ENCODE data around the gene SRPRB.

Gene SRPRB

DNA sequence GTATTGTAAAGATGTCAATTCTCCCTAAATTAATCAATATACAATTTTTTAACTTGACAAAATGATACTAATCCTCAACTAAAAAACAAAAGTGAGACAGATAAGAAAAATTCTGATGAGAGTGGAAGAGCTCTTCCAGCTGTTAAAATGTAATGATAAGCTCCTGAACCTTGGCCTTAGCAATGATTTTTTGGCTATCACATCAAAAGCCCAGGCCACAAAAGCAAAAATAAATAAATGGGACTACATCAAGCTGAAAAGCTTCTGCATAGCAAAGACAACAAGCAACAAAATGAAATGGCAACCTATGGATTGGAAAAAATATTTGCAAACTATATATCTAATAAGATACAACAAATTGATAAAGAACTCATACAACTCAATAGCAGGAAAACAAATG is 24.0 kb upstream of the SRPRB start:
- DNase-seq: no peak
- H3K27ac ChIP-seq (ENCODE audit: low read depth, low read length): no peak overlapping the region
- no peak overlapping the region for H3K23ac ChIP-seq (ENCODE audit: low read length)
- H3K36me3 ChIP-seq (ENCODE audit: control insufficient read depth, insufficient read depth, low read length): no peaks in the 10 kb centered on the region
- no peaks in the 10 kb centered on the region for H3K27me3 ChIP-seq (ENCODE audit: insufficient read depth, low read length, poor library complexity)
- no peak overlapping the region for H2BK5ac ChIP-seq (ENCODE audit: low read length)
- no peaks in the 10 kb centered on the region for H3K4me1 ChIP-seq (ENCODE audit: control insufficient read depth, low read depth, low read length)
- no peak overlapping the region for H2BK15ac ChIP-seq (replicated peaks; ENCODE audit: low read depth)
- no peak overlapping the region for H3K4me2 ChIP-seq (ENCODE audit: low read length)
- no peaks in the 10 kb centered on the region for H3K79me2 ChIP-seq (ENCODE audit: control insufficient read depth, insufficient read depth, low read length)
- H3K79me1 ChIP-seq (ENCODE audit: low read length): no peaks in the 10 kb centered on the region
- H4K5ac ChIP-seq (ENCODE audit: low read length): no peak overlapping the region
- no peak overlapping the region for H3K4ac ChIP-seq (ENCODE audit: low read depth, low read length)
- H3K4me3 ChIP-seq (ENCODE audit: low read length): no peak overlapping the region
- H4K8ac ChIP-seq (ENCODE audit: low read depth, low read length): no peak overlapping the region
- no peak overlapping the region for H3K18ac ChIP-seq (ENCODE audit: low read length)
- no peak overlapping the region for H2AK5ac ChIP-seq (ENCODE audit: low read length)
- no peak overlapping the region for H3K9ac ChIP-seq (ENCODE audit: low read length)
- H3K56ac ChIP-seq (ENCODE audit: low read length): no peak overlapping the region
- no peak overlapping the region for H2BK120ac ChIP-seq (ENCODE audit: low read depth, low read length)

DNA sequence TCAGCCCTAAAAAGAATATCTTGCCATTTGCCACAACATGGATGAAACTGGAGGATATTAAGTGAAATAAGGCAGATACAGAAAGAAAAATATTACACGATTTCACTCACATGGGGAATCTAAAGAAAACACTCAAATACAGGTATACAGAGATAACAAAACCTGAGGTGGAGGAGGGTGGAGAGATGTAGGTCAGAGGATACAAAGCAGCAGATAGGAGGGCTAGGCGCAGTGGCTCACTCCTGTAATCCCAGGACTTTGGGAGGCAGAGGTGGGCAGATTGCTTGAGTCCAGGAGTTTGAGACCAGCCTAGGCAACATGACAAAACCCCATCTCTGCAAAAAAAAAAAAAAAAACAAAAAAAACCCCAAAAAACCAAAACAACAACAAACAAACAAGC is 23.2 kb upstream of the SRPRB start:
- H2BK15ac ChIP-seq (replicated peaks; ENCODE audit: low read depth): no peak overlapping the region
- no peak overlapping the region for H3K56ac ChIP-seq (ENCODE audit: low read length)
- H3K79me1 ChIP-seq (ENCODE audit: low read length): no peaks in the 10 kb centered on the region
- H3K23ac ChIP-seq (ENCODE audit: low read length): no peak overlapping the region
- no peak overlapping the region for H3K4ac ChIP-seq (ENCODE audit: low read depth, low read length)
- H3K4me1 ChIP-seq (ENCODE audit: control insufficient read depth, low read depth, low read length): no peaks in the 10 kb centered on the region
- no peaks in the 10 kb centered on the region for H3K79me2 ChIP-seq (ENCODE audit: control insufficient read depth, insufficient read depth, low read length)
- WGBS (ENCODE audit: extremely low coverage, insufficient coverage, low lambda C conversion rate): no CpG with 5 or more reads among the region's 2 CpGs
- no peak overlapping the region for H3K18ac ChIP-seq (ENCODE audit: low read length)
- H3K27ac ChIP-seq (ENCODE audit: low read depth, low read length): no peak overlapping the region
- no peak overlapping the region for H3K4me3 ChIP-seq (ENCODE audit: low read length)
- H4K5ac ChIP-seq (ENCODE audit: low read length): no peak overlapping the region
- H3K36me3 ChIP-seq (ENCODE audit: control insufficient read depth, insufficient read depth, low read length): no peaks in the 10 kb centered on the region
- no peaks in the 10 kb centered on the region for H3K27me3 ChIP-seq (ENCODE audit: insufficient read depth, low read length, poor library complexity)
- no peak overlapping the region for H4K8ac ChIP-seq (ENCODE audit: low read depth, low read length)
- H2BK5ac ChIP-seq (ENCODE audit: low read length): no peak overlapping the region
- no peak overlapping the region for H3K9ac ChIP-seq (ENCODE audit: low read length)
- H2BK120ac ChIP-seq (ENCODE audit: low read depth, low read length): no peak overlapping the region
- H3K4me2 ChIP-seq (ENCODE audit: low read length): no peak overlapping the region
- no peak overlapping the region for H2AK5ac ChIP-seq (ENCODE audit: low read length)
- DNase-seq: no peak

DNA sequence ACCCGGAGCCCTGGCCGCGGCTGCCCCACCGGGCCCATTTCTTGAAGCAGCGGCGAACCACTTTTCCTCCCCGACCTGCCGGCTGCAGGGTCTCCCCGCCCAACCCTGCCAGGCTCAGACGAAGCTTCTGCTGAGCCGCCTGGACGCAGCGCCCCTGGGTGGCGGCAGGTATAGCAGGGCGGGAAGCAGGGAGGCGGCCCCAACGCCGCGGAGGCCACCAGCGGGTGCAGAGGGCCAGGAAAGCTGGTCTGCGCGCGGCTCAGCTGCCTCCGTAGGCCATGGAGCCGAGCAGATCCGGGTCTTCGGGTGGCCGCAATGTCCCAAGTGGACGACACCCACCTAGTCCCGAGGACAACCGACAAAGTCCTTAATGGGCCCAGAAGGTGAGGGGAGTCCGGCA is 21.9 kb upstream of the SRPRB start:
- H2BK15ac ChIP-seq (replicated peaks; ENCODE audit: low read depth): no peak overlapping the region
- no peak overlapping the region for H3K4me3 ChIP-seq (ENCODE audit: low read length)
- no peak overlapping the region for H3K4ac ChIP-seq (ENCODE audit: low read depth, low read length)
- H3K18ac ChIP-seq (ENCODE audit: low read length): no peak overlapping the region
- WGBS (ENCODE audit: extremely low coverage, insufficient coverage, low lambda C conversion rate): no CpG with 5 or more reads among the region's 32 CpGs
- H2BK120ac ChIP-seq (ENCODE audit: low read depth, low read length): no peak overlapping the region
- no peak overlapping the region for H2AK5ac ChIP-seq (ENCODE audit: low read length)
- no peak overlapping the region for H3K4me2 ChIP-seq (ENCODE audit: low read length)
- H3K36me3 ChIP-seq (ENCODE audit: control insufficient read depth, insufficient read depth, low read length): no peaks in the 10 kb centered on the region
- no peaks in the 10 kb centered on the region for H3K79me2 ChIP-seq (ENCODE audit: control insufficient read depth, insufficient read depth, low read length)
- H3K4me1 ChIP-seq (ENCODE audit: control insufficient read depth, low read depth, low read length): no peaks in the 10 kb centered on the region
- H3K56ac ChIP-seq (ENCODE audit: low read length): no peak overlapping the region
- no peak overlapping the region for H3K27ac ChIP-seq (ENCODE audit: low read depth, low read length)
- H3K9ac ChIP-seq (ENCODE audit: low read length): no peak overlapping the region
- no peak overlapping the region for H2BK5ac ChIP-seq (ENCODE audit: low read length)
- no peak for DNase-seq
- H3K79me1 ChIP-seq (ENCODE audit: low read length): no peaks in the 10 kb centered on the region
- H4K5ac ChIP-seq (ENCODE audit: low read length): no peak overlapping the region
- H3K27me3 ChIP-seq (ENCODE audit: insufficient read depth, low read length, poor library complexity): no peaks in the 10 kb centered on the region
- no peak overlapping the region for H3K23ac ChIP-seq (ENCODE audit: low read length)
- no peak overlapping the region for H4K8ac ChIP-seq (ENCODE audit: low read depth, low read length)

DNA sequence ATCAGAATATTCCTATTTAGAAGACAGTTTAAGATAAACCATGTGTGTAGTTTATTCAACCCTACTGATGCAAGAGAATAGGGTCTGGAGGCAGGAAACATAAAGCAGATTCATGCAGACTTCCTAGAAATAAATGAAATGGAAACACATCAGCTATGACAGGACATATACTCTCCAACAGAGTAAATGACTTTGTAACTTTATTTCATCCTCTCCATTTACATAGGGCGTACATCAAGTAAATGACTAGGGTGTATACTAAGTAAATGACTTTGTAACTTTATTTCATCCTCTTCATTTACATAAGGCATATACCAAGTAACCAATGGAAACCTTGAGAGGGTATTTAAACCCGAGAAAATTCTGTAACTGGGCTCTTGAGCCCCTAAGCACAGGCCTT is 17.6 kb upstream of the SRPRB start:
- Histone ChIP-seq H3K79me1 (ENCODE audit: low read length) (no peaks in the 10 kb centered on the region), H3K23ac (ENCODE audit: low read length) (no peak overlapping the region), H3K4me1 (ENCODE audit: control insufficient read depth, low read depth, low read length) (no peaks in the 10 kb centered on the region), H2BK5ac (ENCODE audit: low read length) (no peak overlapping the region), H4K8ac (ENCODE audit: low read depth, low read length) (no peak overlapping the region), H2BK120ac (ENCODE audit: low read depth, low read length) (no peak overlapping the region), H3K56ac (ENCODE audit: low read length) (no peak overlapping the region), H3K18ac (ENCODE audit: low read length) (no peak overlapping the region), H2BK15ac (replicated peaks; ENCODE audit: low read depth) (no peak overlapping the region), H3K4me3 (ENCODE audit: low read length) (no peak overlapping the region), H3K4ac (ENCODE audit: low read depth, low read length) (no peak overlapping the region), H4K5ac (ENCODE audit: low read length) (no peak overlapping the region), H3K9ac (ENCODE audit: low read length) (no peak overlapping the region), H3K4me2 (ENCODE audit: low read length) (no peak overlapping the region), H3K27me3 (ENCODE audit: insufficient read depth, low read length, poor library complexity) (no peaks in the 10 kb centered on the region), H2AK5ac (ENCODE audit: low read length) (no peak overlapping the region), H3K79me2 (ENCODE audit: control insufficient read depth, insufficient read depth, low read length) (no peaks in the 10 kb centered on the region), H3K36me3 (ENCODE audit: control insufficient read depth, insufficient read depth, low read length) (no peaks in the 10 kb centered on the region), H3K27ac (ENCODE audit: low read depth, low read length) (no peak overlapping the region)
- WGBS (ENCODE audit: extremely low coverage, insufficient coverage, low lambda C conversion rate): no CpG with 5 or more reads among the region's 2 CpGs
- DNase-seq: no peak

DNA sequence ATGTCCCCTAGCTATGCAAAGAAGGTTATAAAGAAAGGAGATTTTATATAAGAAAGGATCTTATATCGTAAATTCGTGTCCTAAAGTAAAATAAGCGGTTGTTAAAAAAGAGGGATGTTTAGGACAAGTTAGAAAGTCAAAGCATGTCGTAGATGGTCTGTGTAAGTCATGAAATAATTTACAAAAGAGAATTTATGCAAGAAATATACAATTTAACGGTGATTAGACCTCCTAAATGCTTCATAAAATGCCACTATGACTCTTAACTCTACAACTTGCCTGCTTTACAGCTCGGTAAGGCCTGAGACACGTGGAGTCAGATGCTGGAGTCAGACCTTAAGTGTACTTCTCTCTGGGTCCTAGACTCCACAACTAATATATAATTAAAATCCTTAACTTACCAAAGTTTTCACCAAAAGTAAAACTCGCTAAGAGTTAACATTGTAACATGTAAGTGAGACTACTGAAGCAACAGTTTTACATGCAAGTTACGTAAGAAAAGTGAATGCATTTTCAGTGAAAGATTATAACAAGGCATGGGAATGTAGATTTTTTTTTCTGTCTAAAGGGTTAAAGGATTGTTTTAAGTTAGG is 13.3 kb upstream of the SRPRB start:
- H3K4me2 ChIP-seq (ENCODE audit: low read length): no peak overlapping the region
- DNase-seq: peak; percentile 67
- no peak overlapping the region for H3K23ac ChIP-seq (ENCODE audit: low read length)
- 100% methylated on average over 4 of the region's 9 CpGs for WGBS (ENCODE audit: extremely low coverage, insufficient coverage, low lambda C conversion rate)
- H4K8ac ChIP-seq (ENCODE audit: low read depth, low read length): no peak overlapping the region
- H3K18ac ChIP-seq (ENCODE audit: low read length): no peak overlapping the region
- no peak overlapping the region for H3K27ac ChIP-seq (ENCODE audit: low read depth, low read length)
- H3K79me1 ChIP-seq (ENCODE audit: low read length): no peaks in the 10 kb centered on the region
- H3K36me3 ChIP-seq (ENCODE audit: control insufficient read depth, insufficient read depth, low read length): no peaks in the 10 kb centered on the region
- no peak overlapping the region for H2BK120ac ChIP-seq (ENCODE audit: low read depth, low read length)
- no peak overlapping the region for H2BK15ac ChIP-seq (replicated peaks; ENCODE audit: low read depth)
- no peaks in the 10 kb centered on the region for H3K79me2 ChIP-seq (ENCODE audit: control insufficient read depth, insufficient read depth, low read length)
- no peak overlapping the region for H3K4me3 ChIP-seq (ENCODE audit: low read length)
- no peaks in the 10 kb centered on the region for H3K27me3 ChIP-seq (ENCODE audit: insufficient read depth, low read length, poor library complexity)
- H2AK5ac ChIP-seq (ENCODE audit: low read length): no peak overlapping the region
- H3K4ac ChIP-seq (ENCODE audit: low read depth, low read length): no peak overlapping the region
- no peak overlapping the region for H4K5ac ChIP-seq (ENCODE audit: low read length)
- no peak overlapping the region for H2BK5ac ChIP-seq (ENCODE audit: low read length)
- H3K56ac ChIP-seq (ENCODE audit: low read length): no peak overlapping the region
- no peak overlapping the region for H3K9ac ChIP-seq (ENCODE audit: low read length)
- H3K4me1 ChIP-seq (ENCODE audit: control insufficient read depth, low read depth, low read length): no peaks in the 10 kb centered on the region

DNA sequence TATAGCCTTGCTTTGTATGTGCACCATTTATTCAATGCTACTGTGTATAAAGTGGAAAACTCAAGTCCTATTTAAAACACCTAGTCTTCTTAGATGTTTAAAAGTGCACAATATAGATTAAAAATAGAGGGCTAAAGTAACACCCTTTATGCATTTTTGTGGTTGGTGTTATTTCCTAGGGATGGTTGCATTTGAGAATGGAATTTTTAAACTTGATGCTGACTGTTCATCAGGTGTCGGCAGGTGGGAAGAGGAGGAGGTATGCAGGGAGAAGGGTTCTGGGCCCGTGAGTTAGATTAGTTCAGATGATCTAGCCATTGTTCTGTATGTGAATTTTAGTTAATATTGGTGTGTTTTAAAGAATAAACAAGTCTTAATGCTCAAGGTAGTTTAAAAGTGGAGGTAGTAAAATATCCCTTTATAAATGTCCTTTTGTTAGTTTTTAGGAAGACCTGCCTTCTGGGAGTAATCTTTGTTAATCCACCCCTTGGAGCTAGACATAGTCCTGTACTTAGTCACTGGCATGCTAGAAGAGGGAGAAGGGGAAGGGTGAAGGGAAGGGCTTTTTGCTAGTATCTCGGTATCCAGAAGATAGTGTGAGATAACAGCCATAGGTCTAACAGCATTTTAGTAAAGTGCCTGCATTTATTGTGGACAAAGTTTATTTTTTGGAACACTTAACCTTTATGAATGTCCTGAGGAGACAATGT is 8.1 kb upstream of the SRPRB start:
- H3K79me2 ChIP-seq (ENCODE audit: control insufficient read depth, insufficient read depth, low read length): no peaks in the 10 kb centered on the region
- H3K4me3 ChIP-seq (ENCODE audit: low read length): no peak overlapping the region
- WGBS (ENCODE audit: extremely low coverage, insufficient coverage, low lambda C conversion rate): no CpG with 5 or more reads among the region's 3 CpGs
- H3K56ac ChIP-seq (ENCODE audit: low read length): no peak overlapping the region
- no peak overlapping the region for H3K4ac ChIP-seq (ENCODE audit: low read depth, low read length)
- H3K27me3 ChIP-seq (ENCODE audit: insufficient read depth, low read length, poor library complexity): no peaks in the 10 kb centered on the region
- no peak overlapping the region for H4K5ac ChIP-seq (ENCODE audit: low read length)
- H4K8ac ChIP-seq (ENCODE audit: low read depth, low read length): no peak overlapping the region
- H2BK5ac ChIP-seq (ENCODE audit: low read length): no peak overlapping the region
- H2BK120ac ChIP-seq (ENCODE audit: low read depth, low read length): no peak overlapping the region
- peak; percentile 41 for DNase-seq
- no peak overlapping the region for H3K18ac ChIP-seq (ENCODE audit: low read length)
- no peaks in the 10 kb centered on the region for H3K4me1 ChIP-seq (ENCODE audit: control insufficient read depth, low read depth, low read length)
- no peaks in the 10 kb centered on the region for H3K79me1 ChIP-seq (ENCODE audit: low read length)
- no peak overlapping the region for H3K27ac ChIP-seq (ENCODE audit: low read depth, low read length)
- H2BK15ac ChIP-seq (replicated peaks; ENCODE audit: low read depth): no peak overlapping the region
- no peak overlapping the region for H3K9ac ChIP-seq (ENCODE audit: low read length)
- no peak overlapping the region for H3K4me2 ChIP-seq (ENCODE audit: low read length)
- no peaks in the 10 kb centered on the region for H3K36me3 ChIP-seq (ENCODE audit: control insufficient read depth, insufficient read depth, low read length)
- no peak overlapping the region for H3K23ac ChIP-seq (ENCODE audit: low read length)
- H2AK5ac ChIP-seq (ENCODE audit: low read length): no peak overlapping the region

Data from mesendoderm (in vitro differentiated cells).